WI38 (cell line): ENCODE measurements around the gene VPREB1.
A peak's percentile ranks its signal among the peaks of the same experiment; 100 is the strongest.

ENCODE experiments used
- H3K4me3 ChIP-seq: 2 replicates; pipeline ENCODE4 v1.5.1; 2011; ENCODE audit warnings: low read depth, mild to moderate bottlenecking, control low read depth, low read length
- CTCF ChIP-seq: IDR thresholded peaks from 2 replicates; pipeline ENCODE4 v1.5.1; 2012; ENCODE audit warnings: low read depth, mild to moderate bottlenecking, control low read depth, low read length

VPREB1 gene

GRCh38 chr22:22244316-22245250 is at the start of gene VPREB1:
TSS of gene VPREB1 (plus strand) at chr22:22244786. CDS start at chr22:22244814, 28 bp downstream.
- no peak for TF ChIP-seq CTCF
- H3K4me3 ChIP-seq: no peak within 1 kb of the TSS

- TF ChIP-seq CTCF: no peak
- H3K4me3 ChIP-seq: no peak overlapping the region
Measured at GRCh38 chr22:22194931-22195264, 49.7 kb upstream of the VPREB1 start.

GRCh38 chr22:22195265-22196017 is 49.1 kb upstream of the VPREB1 start:
- TF ChIP-seq CTCF: peak; percentile 72
- H3K4me3 ChIP-seq: no peak overlapping the region

- TF ChIP-seq CTCF: no peak
- H3K4me3 ChIP-seq: no peak overlapping the region
Measured at GRCh38 chr22:22196018-22196533, 48.5 kb upstream of the VPREB1 start.

GRCh38 chr22:22196833-22197477 is 47.6 kb upstream of the VPREB1 start:
- no peak for TF ChIP-seq CTCF
- no peak overlapping the region for H3K4me3 ChIP-seq

GRCh38 chr22:22197993-22198402 is 46.6 kb upstream of the VPREB1 start:
- TF ChIP-seq CTCF: no peak
- H3K4me3 ChIP-seq: no peak overlapping the region
